GM12891 (cell line): Measurements from ENCODE around the gene NEGR1.

Experiments used
- POLR2A ChIP-seq: IDR thresholded peaks from 2 replicates; pipeline ENCODE4 v1.6.1; 2011; ENCODE audit warnings: low read depth, low read length, control low read depth
- POLR2AphosphoS5 ChIP-seq: IDR thresholded peaks from 2 replicates; pipeline ENCODE4 v1.6.1; 2011; ENCODE audit warnings: low read depth, low read length, control low read depth
- TAF1 ChIP-seq: IDR thresholded peaks from 2 replicates; pipeline ENCODE4 v1.6.1; 2011; ENCODE audit warnings: low read depth, low read length, control low read depth

GRCh38 chr1:71542155-71542554 is 740.2 kb downstream of the NEGR1 start:
- TF ChIP-seq POLR2A (no peak), TAF1 (no peak), POLR2AphosphoS5 (no peak)
